HG02981 (cell line): Measurements from ENCODE around the gene MRGPRX2.

Experiments
- ATAC-seq: cut with Tn5 transposase; IDR thresholded peaks from one replicate; pipeline ENCODE4 v1.9.1; 2021; ENCODE audit warnings: mild to moderate bottlenecking, moderate library complexity; ENCODE audit not compliant: unreplicated experiment

MRGPRX2 gene

GRCh38 chr11:19076744-19077589 is 16.4 kb upstream of the MRGPRX2 start:
- ATAC-seq = peak; percentile 75

GRCh38 chr11:19075636-19076035 is 15.1 kb upstream of the MRGPRX2 start:
- ATAC-seq = no peak

GRCh38 chr11:19073454-19074415 is 13.2 kb upstream of the MRGPRX2 start:
- ATAC-seq = no peak

GRCh38 chr11:19072464-19072863 is 11.9 kb upstream of the MRGPRX2 start:
- no peak for ATAC-seq

- peak; percentile 95 for ATAC-seq
Observed at GRCh38 chr11:19071255-19071654, 10.7 kb upstream of the MRGPRX2 start.

- ATAC-seq = no peak
Observed at GRCh38 chr11:19059833-19060232, 684 bp downstream of the MRGPRX2 start.

GRCh38 chr11:19055905-19056304 is 4.6 kb downstream of the MRGPRX2 start:
- no peak for ATAC-seq

- ATAC-seq = no peak
Observed at GRCh38 chr11:19055016-19055415, 5.5 kb downstream of the MRGPRX2 start.

- no peak for ATAC-seq
Observed at GRCh38 chr11:19053909-19054308, 6.6 kb downstream of the MRGPRX2 start.

- no peak for ATAC-seq
Observed at GRCh38 chr11:19050281-19050680, 10.2 kb downstream of the MRGPRX2 start.

GRCh38 chr11:19049351-19049750 is 11.2 kb downstream of the MRGPRX2 start:
- ATAC-seq = no peak

GRCh38 chr11:19040051-19040450 is 20.5 kb downstream of the MRGPRX2 start:
- no peak for ATAC-seq

- no peak for ATAC-seq
Observed at GRCh38 chr11:19039409-19039808, 21.1 kb downstream of the MRGPRX2 start.

GRCh38 chr11:19032990-19033389 is 27.5 kb downstream of the MRGPRX2 start:
- no peak for ATAC-seq

- ATAC-seq = no peak
Observed at GRCh38 chr11:19027829-19028595, 32.5 kb downstream of the MRGPRX2 start.

- no peak for ATAC-seq
Observed at GRCh38 chr11:19026862-19027261, 33.7 kb downstream of the MRGPRX2 start.

GRCh38 chr11:19025481-19026406 is 34.8 kb downstream of the MRGPRX2 start:
- ATAC-seq = no peak

GRCh38 chr11:19020831-19021230 is 39.7 kb downstream of the MRGPRX2 start:
- ATAC-seq = no peak

- no peak for ATAC-seq
Observed at GRCh38 chr11:19018901-19019300, 41.6 kb downstream of the MRGPRX2 start.
